Renal cortical epithelial cell (primary cell): Measurements from ENCODE around the gene DLG2. TPM values are rescaled to one million over a fixed set of nuclear protein-coding genes. Genes with fewer than 3 reads are reported as not detected.

Experiments
- DNase-seq: peaks from one replicate; pipeline ENCODE4 v3.0.0-alpha.2; 2011; ENCODE audit warnings: low read depth
- total RNA-seq: library from RNA; depleted of rRNA; stranded (reverse); fragments of >200 nt; gene quantifications from 2 replicates; pipeline ENCODE4 v1.2.3, GENCODE V29; 2014

Gene DLG2
- total RNA-seq, 1 donor from 2014 or later, result 0.85 TPM

- peak; percentile 55 for DNase-seq
These were observed 846.4 kb downstream of the DLG2 start for GRCh38 chr11:84780689-84781293.

DNA sequence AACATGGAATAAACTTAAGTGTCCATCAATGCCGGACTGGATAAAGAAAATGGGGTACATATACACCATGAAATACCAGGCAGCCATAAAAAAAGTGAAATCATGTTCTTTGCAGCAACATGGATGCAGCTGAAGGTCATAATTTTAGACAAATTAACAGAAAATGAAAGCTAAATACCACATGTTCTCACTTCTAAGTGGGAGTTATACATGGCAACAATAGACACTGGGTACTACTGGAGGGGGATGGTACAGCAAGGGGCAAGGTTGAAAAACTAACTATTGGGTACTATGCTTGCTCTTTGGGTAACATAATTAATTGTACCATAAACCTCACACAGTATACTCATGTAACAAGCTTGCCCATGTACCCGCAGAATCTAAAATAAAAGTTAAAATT, 851.6 kb downstream of the DLG2 start:
- no peak for DNase-seq

DNA sequence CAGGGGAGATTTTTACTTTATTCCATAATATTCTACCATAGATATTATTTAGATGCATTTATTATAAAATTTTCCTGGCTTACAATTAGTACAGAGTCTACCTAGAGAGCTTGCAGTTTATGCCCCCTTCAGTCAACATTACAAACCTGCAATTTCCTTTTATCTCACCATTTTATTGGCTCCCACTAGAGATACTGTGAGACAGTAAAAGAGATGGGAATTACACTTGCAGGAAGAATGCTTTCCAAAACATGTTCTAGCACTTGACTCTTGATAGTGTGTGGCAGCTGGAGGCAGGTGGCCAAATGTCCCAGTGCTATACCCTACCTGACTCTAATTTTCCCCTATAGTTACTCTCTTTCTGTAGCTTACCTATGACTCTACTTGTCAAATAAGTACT, 863.2 kb downstream of the DLG2 start:
- DNase-seq, result no peak

GRCh38 chr11:84757711-84758110, 869.4 kb downstream of the DLG2 start:
- DNase-seq, result no peak

GRCh38 chr11:84751371-84751770, 875.8 kb downstream of the DLG2 start:
- DNase-seq, result no peak

GRCh38 chr11:84747871-84748270, 879.3 kb downstream of the DLG2 start:
- no peak for DNase-seq

DNA sequence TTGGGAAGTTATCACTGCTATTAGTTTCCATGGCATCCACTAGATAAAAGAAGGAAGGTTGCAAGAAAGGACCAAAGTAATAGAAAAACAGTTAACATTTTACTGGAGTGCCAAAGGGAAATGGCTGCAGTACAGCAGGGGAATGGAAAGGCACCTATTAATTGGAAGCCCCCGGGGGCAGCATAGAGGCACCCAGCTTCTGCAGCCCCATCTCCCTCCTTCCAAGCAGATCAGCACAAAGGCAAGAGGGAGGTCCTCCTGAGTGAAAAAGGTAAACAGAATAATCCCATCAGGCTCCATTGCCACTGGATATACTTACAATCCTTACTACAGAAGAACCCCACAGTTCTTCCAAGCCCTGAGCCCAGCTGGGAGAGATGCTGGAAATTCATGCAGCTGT, 887.1 kb downstream of the DLG2 start:
- no peak for DNase-seq

DNA sequence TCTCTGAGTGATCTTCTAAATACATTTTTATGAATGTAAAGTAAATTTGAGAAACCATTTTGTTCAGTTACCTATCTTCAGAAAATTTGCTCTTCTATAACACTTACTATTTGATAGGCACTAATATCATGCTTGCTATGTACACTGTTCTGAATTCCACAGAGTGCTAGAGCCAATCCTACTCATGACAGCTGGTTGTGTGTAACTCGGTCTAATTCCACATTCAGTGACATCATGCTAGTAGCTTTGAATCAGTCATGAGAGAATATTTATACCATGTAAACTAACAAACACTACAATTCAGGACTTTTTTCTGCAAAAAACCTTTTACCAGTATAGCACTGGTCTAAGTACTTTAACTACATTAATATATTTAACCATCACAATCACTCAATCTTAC, 902.9 kb downstream of the DLG2 start:
- no peak for DNase-seq

DNA sequence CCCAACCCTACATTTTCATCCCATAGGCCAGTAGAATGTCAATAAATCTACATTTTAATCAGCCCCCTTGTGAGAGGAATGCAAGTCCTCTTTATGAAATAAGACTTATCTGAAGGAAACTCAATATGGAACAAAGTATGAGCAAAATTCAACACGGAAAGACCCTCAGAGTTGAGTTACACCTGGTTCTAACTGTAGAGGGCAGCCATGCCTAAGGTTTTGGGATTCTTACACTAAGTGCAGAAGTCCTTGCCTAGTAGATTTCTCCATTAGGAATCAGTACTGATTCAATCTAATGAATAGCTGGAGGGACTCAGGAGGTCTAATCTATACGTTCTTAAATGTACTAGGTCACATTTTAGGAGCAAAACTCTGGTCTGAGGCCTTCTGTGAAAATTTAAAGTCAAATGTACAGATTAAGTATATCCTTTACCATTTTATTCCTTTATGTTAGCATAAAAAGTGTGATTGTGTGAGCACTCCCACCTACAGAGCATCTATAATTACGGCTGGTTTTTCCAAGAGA, 904.5 kb downstream of the DLG2 start:
- no peak for DNase-seq

DNA sequence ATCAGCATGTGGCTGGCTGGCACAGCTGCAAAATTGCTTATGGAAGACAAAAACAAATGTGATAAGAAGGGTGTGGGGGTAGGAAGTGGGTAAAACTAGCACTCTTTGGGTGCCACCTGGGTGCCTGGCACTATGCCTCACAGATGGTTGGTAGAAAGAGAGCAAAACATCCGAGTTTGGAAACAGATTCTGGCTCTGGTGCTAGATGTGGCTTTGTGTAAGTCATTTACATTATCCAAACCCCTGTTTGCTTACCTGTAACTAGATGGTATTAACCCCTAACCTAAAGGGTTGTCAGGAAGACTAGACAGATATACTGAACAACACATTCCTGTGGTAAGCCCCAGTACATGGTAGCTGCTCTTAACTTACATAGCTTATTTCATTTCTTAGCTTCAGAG, 905.6 kb downstream of the DLG2 start:
- DNase-seq, result no peak

- no peak for DNase-seq
These were observed 906.3 kb downstream of the DLG2 start for GRCh38 chr11:84720706-84721402.

DNA sequence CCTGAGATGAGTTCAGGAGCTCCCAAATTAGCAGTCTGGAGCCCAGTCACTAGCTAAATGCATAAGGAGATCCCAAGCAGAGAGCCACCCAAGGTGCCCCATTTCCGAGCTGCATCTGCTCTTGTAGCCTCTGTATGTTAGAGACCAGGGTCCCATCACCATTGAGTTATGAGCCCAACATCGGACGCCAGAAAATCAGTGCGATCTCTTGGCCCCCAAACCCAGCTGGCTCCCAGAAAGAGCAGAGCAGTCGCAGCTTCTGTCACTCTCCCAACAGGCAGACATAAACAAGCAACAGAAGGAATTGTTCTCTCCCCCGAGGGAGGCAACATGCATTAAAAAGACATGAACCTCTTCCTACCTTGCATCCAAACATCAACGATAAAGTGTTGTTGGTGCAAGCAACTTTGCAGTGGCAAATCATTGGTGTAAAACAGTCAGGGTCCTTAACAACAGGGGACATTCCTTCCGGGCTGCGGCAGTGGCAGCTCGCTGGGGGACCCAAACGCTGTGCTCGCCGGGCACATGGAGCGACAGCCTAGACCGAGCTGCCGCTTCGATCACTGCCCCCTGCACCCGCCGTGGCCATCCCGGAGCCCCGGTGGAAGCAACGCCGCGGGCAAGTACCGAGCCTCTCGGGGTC, 907.1 kb downstream of the DLG2 start:
- DNase-seq, result no peak

DNA sequence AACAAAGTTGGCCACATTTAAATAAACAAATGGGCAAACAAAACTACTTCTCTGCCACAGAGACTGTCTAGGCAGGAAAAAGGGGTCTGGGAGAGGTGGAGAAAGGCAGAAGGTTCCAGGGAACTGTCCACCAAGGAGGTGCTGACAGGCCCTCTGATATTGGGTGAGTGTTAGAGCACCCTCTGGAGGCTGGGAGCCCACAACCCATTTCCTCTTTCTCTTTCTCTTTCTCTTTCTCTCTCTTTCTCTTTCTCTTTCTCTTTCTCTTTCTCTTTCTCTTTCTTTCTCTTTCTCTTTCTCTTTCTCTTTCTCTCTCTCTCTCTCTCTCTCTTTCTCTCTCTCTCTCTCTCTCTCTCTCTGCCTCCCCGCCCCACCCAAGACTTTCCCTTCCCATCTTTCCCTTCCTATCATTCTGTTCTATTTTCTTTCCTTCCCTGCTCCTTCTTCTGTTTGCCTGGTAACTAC, 912.8 kb downstream of the DLG2 start:
- peak; percentile 59 for DNase-seq

GRCh38 chr11:84691830-84692229, 935.3 kb downstream of the DLG2 start:
- peak; percentile 73 for DNase-seq

DNA sequence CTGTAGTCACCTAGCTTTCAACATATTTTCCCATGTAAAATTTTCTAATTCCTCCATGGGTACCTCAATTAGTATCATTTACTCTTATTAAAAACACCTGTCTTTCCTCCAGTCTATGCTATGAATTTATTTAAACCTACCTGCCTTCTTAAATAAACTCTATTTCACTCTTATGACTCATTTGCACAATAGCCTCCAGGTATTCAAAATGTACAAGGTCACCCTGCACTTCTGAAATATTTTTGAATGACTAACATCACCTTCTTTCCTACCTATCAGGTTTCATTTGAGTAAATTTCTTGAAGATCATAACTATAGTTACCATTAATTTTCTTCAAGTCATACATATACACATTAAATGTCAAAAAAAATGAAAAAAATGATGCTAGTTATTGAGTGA, 939.7 kb downstream of the DLG2 start:
- DNase-seq, result peak; percentile 49

GRCh38 chr11:84686716-84687115, 940.4 kb downstream of the DLG2 start:
- DNase-seq, result peak; percentile 11

DNA sequence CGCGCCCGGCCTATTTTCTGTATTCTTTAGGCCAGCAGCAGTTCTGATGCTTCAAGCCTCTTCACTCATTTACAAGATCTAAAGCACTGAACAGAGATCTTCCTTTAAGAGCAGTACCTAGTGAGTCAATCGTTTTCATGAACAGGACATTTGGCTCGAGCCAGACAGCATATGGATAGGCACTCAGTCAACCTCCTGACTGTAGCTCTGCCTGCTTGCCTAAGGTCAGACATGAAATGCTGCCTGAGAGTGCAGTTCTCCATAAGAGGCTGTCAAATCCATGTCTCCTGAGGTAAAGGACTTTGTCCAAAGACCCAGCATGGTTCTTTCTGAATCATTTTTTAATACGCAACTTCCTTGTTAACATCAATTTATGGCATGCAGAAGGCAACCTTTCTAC, 941.2 kb downstream of the DLG2 start:
- DNase-seq, result no peak

- peak; percentile 7 for DNase-seq
These were observed 942.0 kb downstream of the DLG2 start for GRCh38 chr11:84685149-84685548.

DNA sequence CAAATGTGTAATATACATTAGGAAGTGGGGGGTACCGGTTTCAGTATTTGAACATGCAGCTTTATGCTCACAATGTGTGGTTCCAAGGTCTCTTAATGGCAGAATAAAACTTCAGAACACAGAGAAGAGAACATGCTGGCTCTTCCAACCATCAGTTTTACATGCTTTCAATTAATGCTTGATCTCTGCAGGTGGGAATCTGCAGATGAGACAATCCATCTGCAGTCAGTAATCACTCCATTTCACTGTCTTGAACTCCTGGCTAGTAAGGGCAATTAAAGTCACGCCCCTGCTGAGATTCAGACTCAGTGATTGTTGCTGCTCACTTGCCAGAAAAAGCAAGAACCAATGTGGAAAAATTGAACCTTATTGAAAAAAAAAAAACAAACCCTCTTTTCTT, 945.7 kb downstream of the DLG2 start:
- DNase-seq, result no peak

DNA sequence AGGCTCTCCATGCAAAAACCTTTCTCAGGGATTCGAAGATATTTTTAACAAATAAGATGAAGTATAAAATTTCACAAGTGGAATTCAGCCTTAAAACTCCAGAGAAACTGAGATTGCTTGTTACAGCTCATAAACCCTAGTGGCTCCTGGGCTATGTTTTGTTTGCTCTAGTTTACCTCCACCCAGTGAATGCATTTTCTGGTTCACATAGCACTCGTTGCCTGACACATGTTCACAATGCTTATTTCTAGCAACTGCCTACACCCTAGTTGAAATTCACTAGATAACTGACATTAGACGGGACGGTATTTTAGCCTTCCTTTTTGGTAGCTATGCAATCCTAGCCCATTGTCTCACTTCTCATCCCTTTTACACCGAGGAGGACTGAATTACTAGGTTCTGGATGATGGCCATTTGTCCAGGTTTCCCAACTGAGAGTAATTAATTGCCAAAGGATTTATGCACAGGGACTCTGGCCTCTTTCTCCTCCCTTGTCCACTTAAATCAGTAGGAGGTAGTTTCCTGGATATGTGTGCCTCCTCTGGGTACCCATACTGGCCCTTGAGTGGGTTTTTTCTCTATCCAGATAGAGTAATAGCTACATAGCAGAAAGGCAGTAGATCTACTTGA, 951.6 kb downstream of the DLG2 start:
- peak; percentile 39 for DNase-seq

DNA sequence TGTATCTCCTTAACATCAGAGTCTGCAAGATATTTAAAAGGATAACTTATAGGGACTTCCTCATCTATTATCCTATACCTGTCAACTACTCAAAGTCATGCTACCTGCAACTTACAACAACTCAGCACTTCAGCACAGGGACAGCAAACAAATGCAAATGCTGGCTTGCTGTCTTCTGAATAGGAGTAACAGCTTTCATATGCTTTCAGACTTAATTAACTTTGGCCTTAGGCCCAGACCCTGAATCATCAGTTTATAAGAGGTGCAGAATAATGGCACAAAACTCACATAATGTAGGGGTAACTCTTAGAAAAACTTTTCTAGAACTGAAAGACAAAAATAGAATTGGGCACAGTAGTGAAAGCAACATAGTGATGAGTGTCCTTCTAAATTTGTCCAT, 953.4 kb downstream of the DLG2 start:
- DNase-seq, result peak; percentile 77

- DNase-seq, result no peak
These were observed 955.7 kb downstream of the DLG2 start for GRCh38 chr11:84671325-84671999.
